GM19372 (cell line): ENCODE data around the gene LARGE1.

Experiments used
- ATAC-seq: cut with Tn5 transposase; IDR thresholded peaks from one replicate; pipeline ENCODE4 v1.9.1; 2021; ENCODE audit warnings: mild to moderate bottlenecking, low read depth, moderate library complexity; ENCODE audit not compliant: unreplicated experiment

The LARGE1 gene

DNA sequence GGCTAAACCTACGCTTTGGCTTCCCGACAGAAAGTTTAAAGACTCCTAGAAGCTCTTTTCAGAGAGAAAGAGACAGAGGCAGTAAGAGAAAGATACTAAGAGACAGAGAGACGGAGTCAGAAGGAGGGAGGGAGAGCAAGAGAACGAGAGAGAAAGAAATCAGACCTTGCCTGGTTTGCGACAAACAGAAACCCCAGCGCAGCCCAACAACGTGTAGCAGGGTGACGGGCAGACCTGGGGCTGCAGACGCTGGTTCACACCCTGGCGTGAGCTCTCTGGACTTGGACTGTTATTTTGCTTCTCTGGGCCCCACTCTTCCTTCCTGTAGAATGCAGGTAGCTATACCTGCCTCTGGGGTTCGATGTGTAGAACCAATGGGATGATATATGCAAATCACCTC, 617.7 kb downstream of the LARGE1 start:
- ATAC-seq, result no peak

DNA sequence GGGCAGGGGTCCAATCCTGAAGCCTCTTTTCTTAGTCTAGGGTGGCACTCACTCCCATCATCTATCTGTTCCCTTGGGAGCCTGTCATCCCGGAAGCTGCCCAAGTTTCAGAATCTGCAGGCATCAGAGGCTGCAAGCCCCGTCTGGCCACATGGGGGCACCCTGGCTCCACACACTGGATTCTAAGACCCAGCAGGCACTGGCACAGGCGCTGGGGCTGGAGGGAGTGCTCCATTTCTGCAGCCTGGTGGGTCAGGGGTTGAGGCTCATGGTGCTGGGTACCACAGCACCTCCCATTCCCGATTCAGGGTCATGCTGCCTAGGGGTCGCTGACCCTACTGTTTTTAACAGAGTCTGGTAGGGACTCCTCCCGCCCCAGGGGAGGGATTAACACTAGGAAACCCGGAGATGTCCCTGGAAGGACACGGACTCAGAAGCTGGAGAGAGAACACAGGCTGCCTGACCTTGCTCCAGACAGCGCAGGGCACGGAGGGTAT, 618.2 kb downstream of the LARGE1 start:
- peak; percentile 50 for ATAC-seq

DNA sequence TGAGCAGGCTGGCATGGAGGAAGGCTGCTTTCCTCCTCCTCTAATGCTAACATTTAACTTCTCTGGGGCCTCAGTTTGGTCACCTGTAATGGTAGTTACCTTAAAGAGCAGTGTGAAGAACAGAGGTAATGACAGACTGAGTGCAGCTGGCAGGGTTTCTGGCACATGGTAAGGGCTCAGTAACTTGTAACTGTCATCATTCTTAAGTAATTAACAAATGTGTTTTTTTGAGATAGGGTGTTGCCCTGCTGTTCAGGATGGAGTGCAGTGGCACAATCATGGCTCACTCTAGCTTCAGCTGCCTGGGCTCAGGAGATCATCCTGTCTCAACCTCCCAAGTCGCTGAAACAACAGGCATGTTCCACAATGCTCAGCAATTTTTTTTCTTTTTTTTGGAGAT, 620.1 kb downstream of the LARGE1 start:
- no peak for ATAC-seq

- ATAC-seq, result peak; percentile 92
Observed at GRCh38 chr22:33299245-33299956, 620.9 kb downstream of the LARGE1 start.

DNA sequence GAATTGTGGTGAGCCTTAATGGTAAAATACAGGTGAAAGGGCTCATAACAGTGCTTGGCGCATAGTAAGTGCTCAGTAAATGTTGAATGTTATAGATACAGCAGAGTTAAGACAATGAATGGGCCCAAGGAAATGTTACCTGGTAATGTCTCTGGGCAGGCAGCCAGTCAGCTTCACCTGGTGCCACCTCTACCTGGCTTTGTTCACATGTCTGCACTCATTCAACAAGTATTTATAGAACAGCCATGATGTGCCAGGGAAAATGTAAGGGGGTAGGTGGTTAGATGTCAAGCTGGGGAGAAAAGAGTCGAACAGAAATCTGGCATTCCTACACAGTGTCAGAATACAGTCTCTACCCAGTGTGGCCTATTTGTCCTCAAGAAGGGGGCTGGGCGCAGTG, 623.3 kb downstream of the LARGE1 start:
- ATAC-seq, result no peak

- ATAC-seq, result no peak
Observed at GRCh38 chr22:33288078-33288477, 632.2 kb downstream of the LARGE1 start.

- no peak for ATAC-seq
Observed at GRCh38 chr22:33275073-33275443, 645.2 kb downstream of the LARGE1 start.

DNA sequence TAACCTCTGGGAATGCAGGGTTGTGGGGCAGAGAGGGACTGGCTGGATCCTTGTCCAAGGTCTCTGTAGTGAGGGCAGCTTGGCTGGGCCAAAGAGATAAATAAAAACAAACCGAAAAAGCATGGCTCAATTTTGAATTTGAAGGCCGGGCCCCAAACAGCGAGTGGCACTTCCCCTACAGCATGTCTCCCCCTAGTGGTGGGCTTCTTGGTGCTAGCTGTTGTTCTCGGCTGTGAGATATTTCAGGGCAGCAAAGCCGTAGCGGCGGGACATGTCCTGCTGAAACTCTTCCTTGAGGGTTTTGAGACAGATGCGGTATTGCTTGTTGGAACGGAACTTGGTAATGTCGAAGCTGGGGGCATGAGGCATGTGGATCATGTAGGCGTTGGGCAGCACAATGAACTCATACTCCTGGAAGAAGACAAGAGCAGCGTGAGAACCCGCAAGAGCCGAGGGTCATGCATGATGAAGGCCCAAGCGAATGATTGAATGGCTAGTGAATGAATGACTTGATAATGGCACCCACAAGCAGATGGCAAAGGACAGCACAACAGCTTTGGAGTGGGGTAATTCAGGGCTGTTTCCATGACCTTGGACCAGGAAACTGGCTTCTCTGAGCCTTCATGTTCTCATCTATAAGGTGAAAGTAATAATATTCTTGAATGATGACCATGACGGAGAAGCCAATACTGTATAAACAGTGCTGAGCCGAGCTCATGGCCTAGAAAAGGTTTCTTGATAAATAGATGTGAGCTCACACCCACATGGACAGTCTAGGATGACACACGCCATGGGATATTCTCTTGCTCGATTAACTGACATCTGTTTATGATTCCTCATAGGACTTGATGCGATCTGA, 645.8 kb downstream of the LARGE1 start:
- ATAC-seq, result no peak

DNA sequence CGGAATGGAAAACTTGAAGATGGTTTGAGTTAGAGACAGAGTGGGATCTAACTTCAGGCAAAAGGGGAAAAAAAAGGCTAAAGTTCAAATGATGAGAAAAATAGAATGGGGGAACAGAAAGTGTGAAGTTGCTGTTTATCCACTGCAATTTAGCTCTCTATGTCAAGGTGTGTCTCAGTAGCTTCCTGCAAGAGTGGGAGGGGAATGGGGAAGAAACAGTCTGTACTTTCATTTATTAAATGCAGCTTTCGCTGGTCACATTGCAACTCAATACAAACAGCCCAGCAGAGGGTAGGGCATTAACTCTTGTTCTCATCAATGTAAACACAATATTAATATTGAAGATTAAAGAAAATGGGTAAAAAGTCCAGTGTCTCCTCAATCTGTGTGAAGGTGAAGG, 647.4 kb downstream of the LARGE1 start:
- no peak for ATAC-seq

GRCh38 chr22:33272180-33272579, 648.1 kb downstream of the LARGE1 start:
- no peak for ATAC-seq

- ATAC-seq, result peak; percentile 71
Observed at GRCh38 chr22:33271390-33272161, 648.7 kb downstream of the LARGE1 start.

DNA sequence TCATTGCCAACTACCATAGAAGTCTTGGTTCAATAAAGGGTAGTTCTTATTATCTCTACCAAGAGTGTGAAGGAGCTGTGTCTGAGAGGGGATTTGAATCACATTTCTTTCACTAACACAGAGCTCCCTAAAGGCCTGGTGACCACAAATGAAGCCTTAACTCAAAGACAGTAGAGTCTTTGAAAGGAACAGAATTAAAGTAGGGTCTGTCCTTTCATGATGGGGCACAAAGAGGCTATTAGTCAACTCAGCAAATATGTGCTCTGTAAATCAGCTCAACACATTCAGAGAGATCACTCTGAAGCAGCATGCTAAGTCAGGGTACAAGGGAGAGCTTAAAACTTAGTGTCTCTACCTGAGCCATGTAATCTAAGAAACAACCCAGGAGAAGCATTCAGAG, 649.7 kb downstream of the LARGE1 start:
- no peak for ATAC-seq

DNA sequence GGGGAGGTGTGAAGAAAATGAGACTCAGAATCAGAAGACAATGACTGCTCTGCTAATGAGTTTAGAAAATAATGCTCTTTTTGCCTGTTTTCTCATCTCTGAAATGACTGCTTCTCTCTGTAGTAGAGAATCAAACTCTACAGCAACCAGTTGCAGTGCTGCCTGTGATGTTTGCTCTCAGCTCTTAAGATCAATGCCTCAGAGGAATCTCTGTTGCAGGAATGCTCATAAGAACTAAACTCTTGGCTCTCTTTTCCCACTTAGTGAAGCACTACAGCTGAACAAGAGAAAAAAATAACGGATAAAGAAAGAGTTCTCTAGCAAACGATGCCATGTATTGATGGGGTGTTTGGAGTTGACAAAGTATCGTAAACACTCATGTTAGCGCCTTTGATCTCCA, 658.6 kb downstream of the LARGE1 start:
- no peak for ATAC-seq

DNA sequence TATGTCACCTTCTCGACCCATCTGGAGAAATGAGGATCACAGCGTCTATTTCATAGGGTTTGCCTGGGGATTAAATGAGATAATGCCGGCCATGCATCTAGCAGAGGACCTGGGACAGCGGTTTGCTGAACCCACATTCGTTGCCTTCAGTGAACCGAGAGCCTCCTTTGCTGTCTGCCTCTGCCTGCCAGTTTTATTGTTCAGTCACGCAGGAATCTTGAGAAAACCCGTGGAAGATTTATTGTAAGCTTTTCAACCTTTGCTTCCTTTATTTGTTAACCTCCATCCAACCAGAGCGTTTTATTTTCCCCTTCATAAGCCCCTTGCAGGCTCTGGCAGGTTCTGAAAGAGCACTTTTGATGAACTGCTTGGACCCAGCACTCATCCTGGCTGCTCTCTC, 659.8 kb downstream of the LARGE1 start:
- ATAC-seq, result no peak

DNA sequence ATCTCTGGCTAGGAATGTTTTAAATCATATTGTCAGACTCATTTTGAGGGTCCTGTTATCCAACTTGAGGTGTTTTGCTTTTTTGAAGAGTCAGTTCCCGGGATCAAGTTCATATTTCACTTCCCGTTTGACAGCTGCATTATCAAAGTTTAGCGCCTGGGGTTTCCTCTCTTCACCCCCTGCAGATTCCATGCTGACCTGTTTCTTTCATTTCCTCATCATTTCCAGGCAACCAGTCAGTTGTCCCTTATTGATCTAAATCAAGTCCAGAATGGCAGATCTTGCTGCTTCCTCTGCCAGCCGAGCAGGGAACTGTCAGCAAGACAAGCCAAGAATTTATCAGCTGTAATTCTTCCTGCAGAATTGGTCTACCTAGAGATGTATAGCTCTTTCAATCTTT, 664.5 kb downstream of the LARGE1 start:
- ATAC-seq, result no peak

GRCh38 chr22:33248948-33249347, 671.3 kb downstream of the LARGE1 start:
- ATAC-seq, result no peak

- peak; percentile 59 for ATAC-seq
Observed at GRCh38 chr22:33247758-33248157, 672.5 kb downstream of the LARGE1 start.

- ATAC-seq, result no peak
Observed at GRCh38 chr22:33242078-33242477, 678.2 kb downstream of the LARGE1 start.

GRCh38 chr22:33240888-33241475, 679.3 kb downstream of the LARGE1 start:
- ATAC-seq, result no peak

DNA sequence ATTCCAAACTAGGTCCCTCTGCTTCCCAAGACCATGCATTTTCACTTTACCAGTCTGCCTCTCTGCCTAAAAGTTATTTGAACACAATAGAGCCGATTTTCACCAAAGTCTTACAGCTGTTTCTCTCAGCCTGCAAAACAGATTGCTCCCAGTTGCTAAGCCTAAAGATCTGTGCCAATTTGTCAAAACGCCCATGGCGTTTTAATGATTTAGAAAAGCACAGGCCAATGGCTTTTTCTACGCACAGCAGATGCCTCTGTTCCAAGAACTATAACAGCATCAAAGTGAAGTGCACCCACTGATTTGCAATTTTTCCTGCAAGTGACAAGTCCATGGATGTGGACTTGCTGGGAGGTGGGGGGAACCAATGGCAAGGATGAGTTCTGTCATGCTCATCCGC, 688.2 kb downstream of the LARGE1 start:
- no peak for ATAC-seq

DNA sequence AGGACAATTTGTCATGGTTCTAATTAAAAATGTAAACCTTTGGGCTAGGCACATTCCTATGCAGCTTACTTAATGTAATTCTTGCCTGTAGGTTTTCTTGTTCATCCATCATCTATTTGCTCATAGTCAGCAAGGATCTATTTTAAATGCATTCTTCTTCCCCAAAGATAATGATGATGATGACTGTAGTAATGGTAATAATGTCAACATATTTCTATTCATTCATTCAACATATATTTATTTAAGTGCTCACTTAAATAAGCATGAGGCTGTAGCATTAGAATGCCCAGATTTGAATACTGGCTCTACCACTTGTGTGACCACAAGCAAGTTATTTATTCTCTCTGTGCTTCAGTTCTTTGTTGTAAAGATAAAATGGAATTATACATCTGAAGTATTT, 692.5 kb downstream of the LARGE1 start:
- ATAC-seq, result no peak
